Activated CD4-positive, alpha-beta memory T cell treated with anti-CD3 and anti-CD28 coated beads for 36 hours (primary cell): ENCODE measurements around the gene NGFR. TPM values are rescaled to one million over a fixed set of nuclear protein-coding genes. Genes with fewer than 3 reads are reported as not detected.

Experiments
- CTCF ChIA-PET: fragments of 350-600 bp; sonication (Branson Sonifier 250); formaldehyde crosslinking; loops from one replicate; lab custom pipeline; 2021; ENCODE audit warnings: antibody characterized with exemption, inconsistent platforms; lab: Charles Lee
- POLR2A ChIA-PET: fragments of 350-600 bp; sonication (Branson Sonifier 250); formaldehyde crosslinking; loops from one replicate; lab custom pipeline; 2021; ENCODE audit warnings: antibody characterized with exemption; lab: Charles Lee
- DNase-seq: peaks from one replicate; pipeline ENCODE4 v3.0.0-alpha.2; 2020
- H3K27ac Mint-ChIP-seq: one replicate; pipeline ENCODE4 v1.8.0; 2021; ENCODE audit warnings: mixed read lengths
- H3K27me3 Mint-ChIP-seq: one replicate; pipeline ENCODE4 v1.8.0; 2021; ENCODE audit warnings: mixed read lengths
- H3K36me3 Mint-ChIP-seq: one replicate; pipeline ENCODE4 v1.8.0; 2021; ENCODE audit warnings: mixed read lengths
- H3K4me1 Mint-ChIP-seq: one replicate; pipeline ENCODE4 v1.8.0; 2021; ENCODE audit warnings: low read depth, mixed read lengths
- H3K4me3 Mint-ChIP-seq: one replicate; pipeline ENCODE4 v1.8.0; 2021; ENCODE audit warnings: mild to moderate bottlenecking, mixed read lengths
- H3K9me3 Mint-ChIP-seq: one replicate; pipeline ENCODE4 v1.8.0; 2021; ENCODE audit warnings: mixed read lengths
- intact Hi-C: fragments of 100-400 bp; cut with micrococcal nuclease; formaldehyde crosslinking; loops from one replicate; pipeline ENCODE4 v1.15.1; 2023
- total RNA-seq, 2 experiments: library from RNA; stranded (reverse); gene quantifications; one replicate each; pipeline ENCODE4 v1.2.3, GENCODE V29; 2021

NGFR gene
- total RNA-seq, 2 experiments from 2014 or later = 0.17 to 0.21 TPM

DNA sequence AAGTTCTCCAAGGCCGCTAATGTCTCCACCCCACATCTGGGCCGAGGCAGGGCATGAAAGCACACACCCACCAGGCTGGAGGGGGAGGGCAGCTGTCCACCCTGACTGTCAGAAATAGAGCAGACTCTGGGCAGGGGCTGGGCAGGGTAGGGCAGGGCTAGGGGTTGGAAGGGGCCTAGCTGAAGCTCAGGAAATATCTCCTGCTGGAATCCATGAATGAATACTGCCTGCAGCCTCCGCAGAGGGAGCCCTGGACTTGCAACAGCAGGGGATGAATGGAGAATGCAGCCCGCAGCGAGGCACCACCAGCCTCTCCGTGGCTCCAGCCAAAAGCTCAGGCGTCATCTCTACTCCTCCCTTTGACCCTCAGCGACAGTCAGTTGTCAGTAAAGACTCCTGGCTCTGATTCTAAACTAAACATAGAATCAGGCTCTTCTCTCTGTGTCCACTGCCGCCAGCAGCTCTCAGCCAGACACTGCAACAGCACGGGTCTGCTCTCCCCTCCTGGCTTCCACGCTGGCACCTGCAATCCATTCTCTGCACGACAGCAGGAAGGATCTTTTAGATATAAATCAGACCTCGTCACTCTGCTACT is 23.9 kb upstream of the NGFR start:
- Mint-ChIP-seq H3K36me3 (peaks cover 3% of the 10 kb centered on the region), H3K4me1 (peaks cover 5% of the 10 kb centered on the region), H3K27ac (no peak overlapping the region), H3K9me3 (peaks cover 16% of the 10 kb centered on the region), H3K4me3 (no peak overlapping the region), H3K27me3 (peaks cover 63% of the 10 kb centered on the region)
- CTCF ChIA-PET = interaction anchor here (0.6 kb wide), 1 partner anchor 127 kb away, joined by 3 read pairs; no protein-coding TSS in a partner anchor
- intact Hi-C loops = no loop called here
- no peak for DNase-seq
- POLR2A ChIA-PET = no interaction called here

DNA sequence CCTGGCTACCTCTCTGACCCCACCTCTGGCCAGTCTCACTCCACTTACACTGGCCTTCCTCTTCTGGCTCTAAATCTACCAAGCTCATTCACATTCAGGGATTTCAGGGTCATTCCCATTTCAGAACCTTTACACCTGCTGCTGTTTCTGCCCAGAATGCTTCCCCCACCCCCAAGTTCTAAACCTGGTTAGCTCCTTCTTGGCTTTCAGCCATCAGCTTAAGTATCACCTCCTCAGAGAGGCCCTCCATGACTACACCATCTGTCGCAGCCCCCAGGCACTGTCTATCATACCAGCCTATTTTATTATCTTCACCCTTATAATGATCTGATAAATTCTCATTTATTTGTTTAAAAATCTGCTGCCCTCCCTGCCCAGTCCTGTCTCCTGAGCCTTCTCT is 23.3 kb upstream of the NGFR start:
- DNase-seq = no peak
- H3K27me3 Mint-ChIP-seq = peaks cover 64% of the 10 kb centered on the region
- no peak overlapping the region for H3K4me3 Mint-ChIP-seq
- intact Hi-C loops = no loop called here
- H3K9me3 Mint-ChIP-seq = peaks cover 17% of the 10 kb centered on the region
- ChIA-PET POLR2A (no interaction called here), CTCF (no interaction called here)
- H3K36me3 Mint-ChIP-seq = peaks cover 4% of the 10 kb centered on the region
- H3K4me1 Mint-ChIP-seq = peaks cover 5% of the 10 kb centered on the region
- no peak overlapping the region for H3K27ac Mint-ChIP-seq

DNA sequence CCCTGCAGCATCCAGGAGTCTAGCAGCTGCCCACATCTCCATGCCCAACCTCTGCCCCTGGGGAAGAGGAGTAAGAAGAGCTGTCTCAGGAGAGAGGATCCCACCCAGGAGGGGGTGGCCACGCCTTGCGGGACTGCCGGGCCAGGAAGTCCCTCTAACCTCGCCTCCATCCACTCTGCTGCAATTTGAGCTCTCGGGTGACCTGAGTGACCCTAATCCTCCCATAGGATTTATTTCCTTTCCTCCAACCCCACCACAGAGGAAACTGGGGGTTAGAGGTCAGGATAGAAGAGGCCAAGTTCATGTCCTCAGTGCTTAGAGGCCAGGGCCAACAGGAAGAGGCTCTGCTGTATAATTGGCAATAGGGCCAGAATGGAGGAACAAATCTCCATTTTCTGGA is 22.6 kb upstream of the NGFR start:
- DNase-seq = no peak
- peaks cover 17% of the 10 kb centered on the region for H3K9me3 Mint-ChIP-seq
- no peak overlapping the region for H3K4me3 Mint-ChIP-seq
- ChIA-PET POLR2A (no interaction called here), CTCF (no interaction called here)
- peaks cover 4% of the 10 kb centered on the region for H3K36me3 Mint-ChIP-seq
- H3K27ac Mint-ChIP-seq = no peak overlapping the region
- intact Hi-C loops = no loop called here
- H3K4me1 Mint-ChIP-seq = peaks cover 5% of the 10 kb centered on the region
- H3K27me3 Mint-ChIP-seq = peaks cover 70% of the 10 kb centered on the region

DNA sequence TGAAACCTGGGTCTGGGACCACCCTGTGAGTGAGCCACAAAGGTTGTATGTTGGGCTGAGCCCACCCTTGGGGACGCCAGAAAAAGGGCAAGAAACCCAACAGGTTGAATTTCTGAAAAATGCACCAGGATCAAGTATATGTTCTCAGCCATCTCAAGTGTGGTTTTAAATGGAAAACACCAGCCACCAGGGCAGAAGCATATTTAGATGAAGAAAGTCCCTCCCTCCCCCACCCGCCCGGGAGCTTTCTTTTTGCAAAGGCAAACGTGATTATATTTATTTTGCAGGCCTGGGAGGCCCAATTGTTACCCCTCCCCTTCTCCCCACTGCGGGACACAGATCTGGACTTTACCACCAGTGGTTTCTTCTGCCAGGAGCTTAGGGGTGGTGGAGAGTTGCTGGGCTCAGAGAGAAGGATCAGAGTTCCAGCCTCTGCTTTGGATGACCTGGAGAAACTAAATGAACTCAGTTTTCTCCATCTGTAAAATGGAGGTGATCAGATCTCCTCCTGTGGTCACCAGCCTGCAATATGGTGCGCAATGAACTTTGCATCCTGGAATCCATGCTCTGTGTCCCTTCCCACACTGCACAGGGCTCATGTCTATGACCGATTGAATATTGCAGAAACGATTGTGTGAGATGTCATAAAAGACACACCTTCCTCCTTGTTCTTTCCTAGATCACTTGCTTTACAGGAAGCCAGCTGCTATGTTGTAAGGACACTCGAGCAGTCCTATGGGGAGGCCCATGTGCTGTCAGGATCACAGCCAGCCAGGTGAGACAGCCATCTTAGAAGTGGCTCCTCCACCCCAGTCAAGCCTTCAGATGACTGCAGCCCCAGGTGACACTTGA is 21.0 kb upstream of the NGFR start:
- Mint-ChIP-seq H3K36me3 (peaks cover 4% of the 10 kb centered on the region), H3K9me3 (peaks cover 17% of the 10 kb centered on the region), H3K4me3 (no peak overlapping the region), H3K27me3 (peaks cover 69% of the 10 kb centered on the region), H3K27ac (no peak overlapping the region), H3K4me1 (peaks cover 5% of the 10 kb centered on the region)
- intact Hi-C loops = no loop called here
- CTCF ChIA-PET = interaction anchor here (0.9 to 1.4 kb wide), 3 partner anchors 22 to 83 kb away, joined by 4 to 5 read pairs (median 5); no protein-coding TSS in a partner anchor
- POLR2A ChIA-PET = no interaction called here
- DNase-seq = no peak

DNA sequence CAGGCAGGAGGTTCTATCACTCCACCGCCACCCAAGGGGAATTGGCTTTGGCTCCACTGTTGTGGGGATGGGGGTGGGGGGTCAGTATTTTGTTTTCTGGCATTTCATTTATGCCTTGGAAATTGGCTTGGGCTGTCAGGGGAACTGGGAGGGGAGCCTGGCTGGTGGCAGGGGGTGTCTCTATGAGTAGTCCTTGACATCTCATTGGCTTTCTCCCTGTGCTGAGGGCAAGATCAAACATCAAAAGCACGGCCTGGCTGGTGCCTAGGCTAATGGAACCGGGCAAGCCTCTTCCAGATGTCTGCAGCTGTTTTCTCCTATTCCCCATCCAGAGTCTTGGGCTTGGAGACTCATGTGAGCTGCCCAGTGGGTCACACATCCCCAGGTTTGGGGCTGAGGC is 17.4 kb upstream of the NGFR start:
- Mint-ChIP-seq H3K27me3 (peaks cover 51% of the 10 kb centered on the region), H3K9me3 (peaks cover 17% of the 10 kb centered on the region), H3K4me1 (no peaks in the 10 kb centered on the region), H3K4me3 (no peak overlapping the region), H3K36me3 (peaks cover 4% of the 10 kb centered on the region), H3K27ac (no peak overlapping the region)
- no peak for DNase-seq
- ChIA-PET POLR2A (no interaction called here), CTCF (no interaction called here)
- intact Hi-C loops = no loop called here

DNA sequence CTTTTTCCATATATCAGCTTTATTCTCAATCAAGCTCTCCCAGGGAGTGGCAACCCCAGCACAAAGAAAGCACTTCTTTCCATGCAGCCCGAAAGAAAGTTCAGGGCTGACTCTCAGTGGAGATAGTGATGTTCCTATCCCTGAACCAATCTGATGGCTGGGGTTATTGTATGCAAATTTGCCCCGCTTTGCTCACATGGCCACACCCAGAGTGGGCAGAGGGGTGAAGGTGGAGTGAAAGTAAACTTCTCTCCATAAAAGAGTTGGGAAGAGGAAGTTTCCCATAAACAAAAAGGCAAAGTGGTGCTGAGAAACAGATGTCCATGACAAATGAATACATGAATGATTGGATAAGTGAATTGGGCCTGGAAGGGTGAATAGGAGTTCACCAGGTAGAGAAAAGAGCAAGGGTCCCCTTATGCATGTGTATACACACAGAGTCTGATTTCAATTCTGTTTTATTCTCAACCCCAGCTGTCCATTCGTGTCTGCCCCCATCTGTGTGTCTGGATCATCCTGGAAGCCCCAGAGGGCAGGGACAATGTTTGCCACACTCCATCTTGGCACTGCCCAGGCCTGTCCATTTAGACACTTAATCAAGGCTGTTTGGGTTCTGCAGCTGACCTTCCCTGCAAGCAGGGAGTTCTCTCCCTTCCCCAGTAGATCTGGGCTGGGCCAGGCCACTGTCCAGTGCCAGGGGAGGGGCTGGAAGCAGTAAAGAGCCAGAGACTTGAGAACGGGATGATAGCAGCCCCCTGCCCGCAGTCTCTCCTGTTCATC is 14.1 kb upstream of the NGFR start:
- ChIA-PET CTCF (interaction anchor here (0.7 kb wide), 1 partner anchor 76 kb away, joined by 3 read pairs; no protein-coding TSS in a partner anchor), POLR2A (no interaction called here)
- H3K4me3 Mint-ChIP-seq = no peak overlapping the region
- no peaks in the 10 kb centered on the region for H3K4me1 Mint-ChIP-seq
- intact Hi-C loops = no loop called here
- no peak for DNase-seq
- no peak overlapping the region for H3K27ac Mint-ChIP-seq
- H3K36me3 Mint-ChIP-seq = peaks cover 3% of the 10 kb centered on the region
- peaks cover 3% of the 10 kb centered on the region for H3K9me3 Mint-ChIP-seq
- peaks cover 43% of the 10 kb centered on the region for H3K27me3 Mint-ChIP-seq

DNA sequence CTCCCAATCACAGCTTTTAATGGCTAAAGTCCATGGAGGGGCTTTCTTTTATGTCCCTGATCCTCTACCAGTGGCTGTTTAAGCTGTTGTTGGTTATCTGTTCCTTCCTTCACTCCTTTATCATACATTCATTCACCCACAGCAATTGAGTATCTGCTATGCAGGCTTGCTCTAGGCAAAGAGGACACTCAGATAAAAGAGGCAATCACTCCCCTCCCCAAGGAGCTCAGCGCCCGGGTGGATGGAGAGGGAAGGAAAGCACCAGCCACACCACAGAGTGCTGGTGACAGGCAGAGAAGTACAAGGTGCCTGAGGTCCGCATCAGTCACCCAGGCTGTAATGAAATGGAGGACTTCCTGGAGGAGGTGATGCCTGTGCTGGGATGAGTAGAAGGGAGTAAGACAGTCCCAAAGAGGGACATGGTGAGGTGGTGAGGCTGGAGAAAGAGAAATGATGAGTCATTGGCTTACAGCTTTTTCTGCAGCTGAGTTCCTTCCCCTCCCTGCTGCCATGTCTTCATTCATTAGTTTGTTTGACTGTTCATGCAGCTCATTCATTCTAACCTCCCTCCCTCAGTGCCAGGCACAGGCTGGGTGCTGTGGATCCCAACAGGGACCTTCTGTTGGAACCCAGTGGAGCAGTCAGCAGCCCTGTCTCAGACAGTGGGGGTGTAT is 12.8 kb upstream of the NGFR start:
- no peak overlapping the region for H3K4me3 Mint-ChIP-seq
- no peak for DNase-seq
- ChIA-PET POLR2A (no interaction called here), CTCF (no interaction called here)
- no peaks in the 10 kb centered on the region for H3K4me1 Mint-ChIP-seq
- H3K36me3 Mint-ChIP-seq = no peaks in the 10 kb centered on the region
- no peak overlapping the region for H3K27ac Mint-ChIP-seq
- H3K27me3 Mint-ChIP-seq = peaks cover 37% of the 10 kb centered on the region
- intact Hi-C loops = no loop called here
- H3K9me3 Mint-ChIP-seq = no peaks in the 10 kb centered on the region

DNA sequence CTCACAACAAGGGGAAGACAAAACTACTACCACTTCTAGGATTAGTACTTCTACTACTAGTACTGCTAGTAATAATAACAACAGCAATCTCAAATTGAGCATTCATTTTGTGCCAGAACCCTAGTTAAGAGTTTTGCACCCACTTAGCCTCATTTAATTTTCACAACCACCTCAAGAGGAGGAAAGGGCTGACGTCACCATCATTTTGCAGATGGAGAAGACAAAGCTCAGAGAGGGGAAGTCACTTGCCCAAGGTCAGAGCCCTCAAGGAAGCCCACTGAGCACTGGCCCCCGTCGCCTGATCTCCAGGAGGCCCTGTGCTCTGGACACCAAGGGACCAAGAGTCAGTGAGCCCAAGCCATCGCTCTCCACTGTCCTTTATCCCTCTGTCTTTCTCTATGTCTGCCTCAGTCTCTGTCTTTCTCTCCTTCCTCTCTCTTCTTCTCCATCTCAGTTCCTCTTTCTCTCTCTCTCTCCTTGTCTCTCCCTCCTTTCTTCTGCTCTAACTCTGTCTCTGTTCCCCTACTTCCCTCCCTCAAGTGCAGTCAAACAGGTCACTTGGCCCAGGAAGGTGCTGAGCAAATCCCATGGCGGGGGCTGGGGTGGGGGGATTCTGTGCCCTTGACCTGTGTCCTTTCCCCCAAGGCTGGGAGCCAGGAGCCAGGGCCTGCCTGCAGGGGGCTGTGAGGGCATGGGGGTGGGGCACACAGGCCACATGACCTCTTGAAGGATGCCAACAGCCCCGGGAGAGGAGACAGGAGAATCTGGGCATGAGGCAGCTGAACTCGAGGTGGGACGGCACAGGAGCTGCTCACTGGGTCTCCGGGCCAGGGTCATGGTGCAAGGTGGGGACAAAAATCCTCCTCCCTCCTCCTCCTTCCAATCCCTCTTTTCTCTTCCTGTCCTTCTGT is 11.2 kb upstream of the NGFR start:
- CTCF ChIA-PET = interaction anchor here (1.1 to 2.6 kb wide), 2 partner anchors 13 to 73 kb away, joined by 3 to 7 read pairs; no protein-coding TSS in a partner anchor

DNA sequence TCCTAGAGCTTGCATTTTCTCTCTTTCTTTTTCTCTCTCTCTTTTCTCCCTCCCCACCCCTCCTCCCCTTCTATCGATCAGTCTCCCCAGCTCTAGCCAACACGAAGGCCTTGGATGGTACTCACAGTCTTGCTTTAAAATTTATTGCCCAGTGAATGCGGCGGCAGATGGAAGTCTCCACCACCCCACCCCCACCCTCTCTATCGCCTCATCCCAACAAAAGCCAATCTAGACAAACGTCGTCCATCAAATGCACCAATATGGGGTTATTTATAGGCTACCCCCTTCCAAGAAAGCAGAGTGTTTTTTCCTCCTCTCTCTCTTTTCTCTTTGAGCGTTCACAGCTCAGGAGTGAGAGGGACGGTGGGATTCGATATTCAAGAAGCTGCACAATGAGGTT is 10.5 kb upstream of the NGFR start:
- H3K4me1 Mint-ChIP-seq = no peaks in the 10 kb centered on the region
- peaks cover 30% of the 10 kb centered on the region for H3K27me3 Mint-ChIP-seq
- H3K9me3 Mint-ChIP-seq = no peaks in the 10 kb centered on the region
- no peak overlapping the region for H3K27ac Mint-ChIP-seq
- POLR2A ChIA-PET = no interaction called here
- no peak for DNase-seq
- intact Hi-C loops = no loop called here
- CTCF ChIA-PET = interaction anchor here (1.1 to 2.6 kb wide), 2 partner anchors 12 to 72 kb away, joined by 3 to 7 read pairs; no protein-coding TSS in a partner anchor
- H3K4me3 Mint-ChIP-seq = no peak overlapping the region
- H3K36me3 Mint-ChIP-seq = no peaks in the 10 kb centered on the region

More for the DNA sequence above, 11.2 kb upstream of the NGFR start:
- Mint-ChIP-seq H3K36me3 (no peaks in the 10 kb centered on the region), H3K9me3 (no peaks in the 10 kb centered on the region), H3K27ac (no peak overlapping the region), H3K27me3 (peaks cover 32% of the 10 kb centered on the region), H3K4me3 (no peak overlapping the region), H3K4me1 (no peaks in the 10 kb centered on the region)
- intact Hi-C loops = no loop called here
- POLR2A ChIA-PET = no interaction called here
- no peak for DNase-seq

DNA sequence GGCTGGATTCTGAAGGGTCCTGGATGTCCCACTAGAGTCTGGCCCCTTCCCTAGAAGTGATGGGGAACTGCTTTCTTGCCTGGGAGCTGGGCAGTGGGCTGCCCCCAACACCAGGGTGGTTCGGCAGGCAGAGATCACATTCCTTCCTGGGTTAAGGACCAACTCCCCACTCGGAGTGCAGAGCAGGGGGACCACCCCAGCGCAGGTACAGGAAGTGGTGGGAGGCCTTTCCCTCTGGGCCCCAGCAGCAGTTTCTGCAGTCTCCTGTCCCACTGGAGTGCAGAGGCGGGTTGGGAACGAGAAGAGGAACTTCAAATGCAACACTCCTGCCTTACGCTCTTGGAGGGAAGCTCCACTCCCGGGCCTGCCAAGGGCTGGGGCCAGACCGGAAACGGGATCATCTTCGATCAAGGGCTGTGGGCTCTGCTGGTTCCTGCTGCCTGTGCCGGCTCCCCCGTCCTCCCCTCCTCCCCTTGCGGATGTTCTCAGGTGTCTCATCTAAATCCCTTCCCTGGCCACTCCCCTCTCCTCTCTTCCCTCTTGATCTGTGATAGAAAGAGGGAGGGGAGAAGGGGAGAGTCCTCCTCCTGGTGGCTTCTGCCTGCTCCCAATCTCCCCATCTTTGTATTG is 9.0 kb upstream of the NGFR start:
- Mint-ChIP-seq H3K27ac (no peak overlapping the region), H3K27me3 (peaks cover 25% of the 10 kb centered on the region), H3K4me3 (no peak overlapping the region), H3K9me3 (no peaks in the 10 kb centered on the region), H3K36me3 (no peaks in the 10 kb centered on the region), H3K4me1 (no peaks in the 10 kb centered on the region)
- DNase-seq = no peak
- intact Hi-C loops = no loop called here
- ChIA-PET CTCF (interaction anchor here (1.1 to 2.6 kb wide), 2 partner anchors 11 to 71 kb away, joined by 3 to 7 read pairs; no protein-coding TSS in a partner anchor), POLR2A (no interaction called here)
